NCI-H345 (cell line): Measurements from ENCODE around the gene GPR156.
"Not testable (repeated sequence)": the region's sequence is repeated elsewhere in the genome, so short reads cannot be mapped to it uniquely, and the experiment has no call there.

Experiments used
- DNase-seq: peaks from one replicate; lab custom pipeline; 2025; lab: John Stamatoyannopoulos, UW

The GPR156 gene

GRCh38 chr3:120161902-120162301 lies 123.1 kb downstream of the GPR156 start:
- no peak for DNase-seq

- DNase-seq: no peak
Observed at GRCh38 chr3:120160050-120160449, 125.0 kb downstream of the GPR156 start.

- no peak for DNase-seq
Observed at GRCh38 chr3:120157681-120158080, 127.3 kb downstream of the GPR156 start.

GRCh38 chr3:120157113-120157512 lies 127.9 kb downstream of the GPR156 start:
- DNase-seq: no peak

- DNase-seq: no peak
Observed at GRCh38 chr3:120156699-120157098, 128.3 kb downstream of the GPR156 start.

GRCh38 chr3:120155694-120156093 lies 129.3 kb downstream of the GPR156 start:
- not testable (repeated sequence) for DNase-seq

- DNase-seq: no peak
Observed at GRCh38 chr3:120155108-120155507, 129.9 kb downstream of the GPR156 start.

GRCh38 chr3:120153294-120153693 lies 131.7 kb downstream of the GPR156 start:
- no peak for DNase-seq

GRCh38 chr3:120151791-120152190 lies 133.2 kb downstream of the GPR156 start:
- no peak for DNase-seq

GRCh38 chr3:120148187-120148949 lies 136.7 kb downstream of the GPR156 start:
- no peak for DNase-seq

GRCh38 chr3:120147072-120147871 lies 137.8 kb downstream of the GPR156 start:
- peak; percentile 66 for DNase-seq

GRCh38 chr3:120145542-120146285 lies 139.3 kb downstream of the GPR156 start:
- DNase-seq: no peak

- no peak for DNase-seq
Observed at GRCh38 chr3:120144267-120144666, 140.8 kb downstream of the GPR156 start.

GRCh38 chr3:120143676-120144075 lies 141.3 kb downstream of the GPR156 start:
- DNase-seq: no peak

GRCh38 chr3:120142236-120142635 lies 142.8 kb downstream of the GPR156 start:
- no peak for DNase-seq

- no peak for DNase-seq
Observed at GRCh38 chr3:120140098-120140742, 144.8 kb downstream of the GPR156 start.

GRCh38 chr3:120139140-120139539 lies 145.9 kb downstream of the GPR156 start:
- no peak for DNase-seq

- no peak for DNase-seq
Observed at GRCh38 chr3:120137548-120137947, 147.5 kb downstream of the GPR156 start.

GRCh38 chr3:120130656-120131055 lies 154.4 kb downstream of the GPR156 start:
- no peak for DNase-seq

- no peak for DNase-seq
Observed at GRCh38 chr3:120129718-120130513, 155.1 kb downstream of the GPR156 start.

- DNase-seq: no peak
Observed at GRCh38 chr3:120129051-120129450, 156.0 kb downstream of the GPR156 start.
